ENCODE results near the gene PPIL6. TPM values are rescaled to one million over a fixed set of nuclear protein-coding genes. Genes with fewer than 3 reads are reported as not detected.

PPIL6 gene
- polyA plus RNA-seq, 5 donors = 10.0 to 17.1 (median 12.2) TPM

GRCh38 chr6:109406196-109406595 lies 34.2 kb downstream of the PPIL6 start:
- no peak for DNase-seq

GRCh38 chr6:109397020-109397419 lies 43.4 kb downstream of the PPIL6 start:
- no peak for DNase-seq

GRCh38 chr6:109396046-109396718 lies 44.2 kb downstream of the PPIL6 start:
- DNase-seq = no peak

- no peak for DNase-seq
Measured at GRCh38 chr6:109393886-109394281, 46.5 kb downstream of the PPIL6 start.

DNA sequence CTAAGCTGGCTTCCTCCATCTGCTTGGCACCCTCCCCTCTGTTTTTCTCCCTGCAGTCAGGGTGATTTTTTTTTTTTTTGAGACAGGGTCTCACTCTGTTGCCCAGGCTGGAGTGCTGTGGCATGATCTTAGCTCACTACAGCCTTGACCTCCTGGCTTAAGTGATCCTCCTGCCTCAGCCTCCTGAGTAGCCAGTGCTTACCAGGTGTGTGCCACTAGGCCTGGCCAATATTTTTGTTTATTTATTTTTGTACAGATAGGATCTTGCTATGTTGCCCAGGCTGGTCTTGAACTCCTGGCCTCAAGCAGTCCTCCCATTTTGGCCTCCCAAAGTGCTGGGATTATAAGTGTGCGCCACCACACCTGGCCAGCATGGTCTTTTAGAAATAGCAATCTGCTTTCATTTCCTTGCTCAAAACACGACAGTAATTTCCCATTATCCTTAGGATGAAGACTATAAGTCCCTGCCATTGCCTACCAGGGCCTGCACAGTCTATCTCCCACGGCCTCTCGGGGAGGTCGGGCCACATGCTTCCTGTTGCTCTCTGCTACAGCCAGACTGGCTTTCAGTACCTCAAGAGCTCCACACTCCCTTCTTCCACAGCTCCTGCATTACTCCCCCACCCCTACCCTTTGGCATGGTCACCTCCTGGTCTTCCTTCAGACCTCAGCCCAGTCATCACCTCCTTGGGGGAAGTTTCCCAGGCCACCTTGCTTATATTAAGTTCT lies 47.1 kb downstream of the PPIL6 start:
- no peak for DNase-seq

GRCh38 chr6:109389650-109390274 lies 50.7 kb downstream of the PPIL6 start:
- DNase-seq = no peak

GRCh38 chr6:109388265-109388664 lies 52.2 kb downstream of the PPIL6 start:
- no peak for DNase-seq

GRCh38 chr6:109383438-109383940 lies 56.9 kb downstream of the PPIL6 start:
- DNase-seq = no peak

- DNase-seq = peak; percentile 97 to 98
Measured at GRCh38 chr6:109382576-109383437, 57.6 kb downstream of the PPIL6 start.

DNA sequence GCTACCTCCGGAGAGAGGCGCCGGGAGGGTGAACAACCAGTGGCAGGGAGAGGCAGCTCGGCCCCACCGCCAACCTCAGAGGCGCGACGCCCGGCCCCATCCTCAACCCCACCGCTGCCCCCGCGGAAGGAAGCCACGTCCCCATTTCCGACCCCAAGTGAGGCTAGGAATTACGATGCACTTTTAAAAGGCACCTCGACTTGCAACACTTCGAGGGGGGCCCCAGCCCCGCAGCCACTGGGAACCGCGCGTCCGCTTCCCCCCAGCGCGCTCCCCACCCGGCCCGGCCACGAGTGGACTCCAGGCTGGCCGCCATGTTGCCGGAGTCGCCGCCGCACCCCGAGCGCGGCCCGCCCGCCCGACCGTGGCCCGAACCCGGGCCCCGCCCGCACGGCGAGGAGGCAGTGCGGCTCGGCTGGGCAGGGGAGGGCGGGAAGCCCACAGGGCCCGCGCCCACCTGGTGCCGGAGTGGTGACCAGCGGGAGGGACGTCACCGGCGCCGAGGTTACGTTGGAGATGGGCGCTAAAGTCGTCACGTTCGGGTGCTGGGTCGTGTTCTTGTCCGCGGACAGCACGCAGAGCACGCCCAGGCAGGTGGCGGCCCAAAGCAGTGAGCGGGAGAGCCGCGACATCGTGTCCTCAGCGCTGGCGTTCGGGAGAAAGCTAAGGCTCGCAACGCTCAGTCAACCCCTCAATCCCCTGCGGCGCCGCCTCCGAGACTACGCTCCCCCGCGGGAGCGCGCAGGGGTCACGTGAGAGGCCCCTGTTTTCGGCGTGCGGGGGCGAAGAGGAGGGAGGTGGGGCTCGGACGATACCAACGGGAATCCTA lies 58.5 kb downstream of the PPIL6 start, which contains the start of gene CD164:
CD164 (minus strand) TSS at position 721 of the 829 bp plus-strand sequence; CDS start at position 632, 89 bp downstream.
- peak; percentile 55 to 60 for DNase-seq

DNA sequence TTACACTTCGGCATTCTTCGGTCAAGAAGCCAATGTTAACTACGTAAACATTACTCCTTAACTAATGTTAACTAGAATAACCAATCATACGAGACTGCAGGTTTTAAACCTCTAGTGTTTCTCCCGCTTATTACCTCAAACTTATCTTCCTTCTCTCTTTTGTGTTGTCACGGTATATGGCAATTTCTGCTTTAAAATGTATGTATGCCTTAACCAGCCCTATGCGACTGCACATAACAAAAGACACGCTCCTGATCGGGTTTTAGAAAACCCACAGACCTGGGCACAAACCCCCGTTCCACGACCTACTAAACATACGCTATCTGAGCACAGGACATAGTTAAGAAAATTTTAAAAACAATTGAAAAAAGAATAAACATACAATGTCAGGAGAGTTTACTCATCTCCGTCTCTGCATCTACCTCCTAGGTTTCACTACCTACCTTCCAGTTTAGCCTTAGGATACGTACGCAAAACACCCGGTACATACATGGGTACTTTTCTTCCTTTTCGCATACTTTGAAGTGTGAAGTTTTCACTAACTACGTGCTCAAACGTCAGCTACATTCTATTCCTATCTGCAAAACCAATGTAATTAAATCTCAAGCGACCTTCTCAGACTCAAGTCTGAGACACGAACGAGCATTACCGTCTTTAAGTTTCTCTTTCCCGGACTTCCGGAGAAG lies 59.2 kb downstream of the PPIL6 start:
- peak; percentile 20 to 40 for DNase-seq

DNA sequence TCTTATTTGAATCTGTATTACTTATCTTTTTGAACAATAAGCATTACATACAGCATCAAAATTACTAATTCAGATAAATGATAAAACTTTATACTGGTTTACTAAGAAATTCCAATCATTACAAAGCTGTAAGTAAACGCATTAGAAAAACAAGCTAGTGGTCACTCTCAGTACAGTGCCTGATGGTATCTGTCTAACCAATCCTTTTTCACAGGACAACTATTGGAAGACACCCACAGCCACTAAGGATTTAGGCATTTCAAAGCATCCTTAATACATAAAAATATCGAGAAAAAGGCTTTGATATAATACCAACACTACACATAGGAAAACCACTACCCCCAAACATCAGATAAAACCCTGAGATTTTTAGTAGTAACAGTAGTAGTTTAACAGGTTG lies 60.7 kb downstream of the PPIL6 start:
- no peak for DNase-seq

DNA sequence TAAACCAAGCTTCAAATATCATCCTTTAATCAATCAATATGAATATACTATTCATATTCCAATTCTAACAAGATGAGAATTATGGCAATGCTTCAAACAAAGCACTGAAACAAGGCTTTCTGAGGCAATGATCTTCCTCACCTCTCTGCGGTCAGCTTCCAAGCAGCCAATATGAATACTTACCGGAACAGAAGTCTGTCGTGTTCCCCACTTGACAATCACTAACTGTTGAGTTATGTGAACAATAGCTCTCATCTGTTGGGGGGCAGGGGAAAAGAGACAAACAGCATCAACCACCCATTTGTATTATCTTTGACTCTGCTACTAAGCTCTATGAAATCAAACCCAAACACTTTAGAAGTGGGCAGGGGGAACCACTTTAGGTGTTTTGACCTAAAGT lies 62.7 kb downstream of the PPIL6 start:
- DNase-seq = no peak

- no peak for DNase-seq
Measured at GRCh38 chr6:109374326-109374892, 66.0 kb downstream of the PPIL6 start.

DNA sequence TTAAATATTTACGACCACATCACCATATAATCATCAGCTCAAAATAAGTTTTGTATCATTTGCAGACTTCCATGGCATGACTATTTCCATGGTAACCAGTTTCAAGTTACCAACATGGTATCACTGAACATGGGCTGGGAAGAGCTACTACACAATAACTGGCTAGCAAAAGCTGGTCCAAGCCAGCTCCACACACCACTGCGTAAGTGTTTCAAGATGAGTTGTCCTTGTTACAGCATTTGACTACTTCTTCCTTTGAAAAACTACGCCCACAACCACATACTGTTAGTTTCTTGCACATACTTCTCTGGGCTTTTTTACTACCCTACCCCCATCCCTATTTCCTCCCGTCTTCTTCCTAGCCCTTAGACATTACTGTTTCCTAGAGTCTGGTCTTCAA lies 66.7 kb downstream of the PPIL6 start:
- no peak for DNase-seq

DNA sequence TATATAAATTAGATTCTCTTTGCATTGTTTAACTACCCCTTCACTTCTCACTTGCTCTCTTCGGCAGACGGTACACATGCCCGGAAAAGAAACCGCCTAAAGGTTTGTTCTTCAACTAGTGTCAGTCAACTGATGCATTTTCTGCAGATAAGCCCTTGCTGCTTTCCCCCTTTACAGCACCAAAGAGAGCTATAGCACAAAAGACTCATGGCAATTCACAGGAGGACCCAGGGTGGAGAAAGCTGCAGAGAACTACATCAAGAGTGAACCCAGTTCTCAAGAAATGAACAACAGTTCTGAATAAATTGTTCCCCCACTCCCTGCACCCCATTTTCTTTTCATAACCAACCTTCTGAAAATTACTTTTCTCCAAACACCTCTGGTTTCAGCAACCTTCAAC lies 67.1 kb downstream of the PPIL6 start:
- DNase-seq = no peak

- no peak for DNase-seq
Measured at GRCh38 chr6:109372130-109372529, 68.3 kb downstream of the PPIL6 start.

DNA sequence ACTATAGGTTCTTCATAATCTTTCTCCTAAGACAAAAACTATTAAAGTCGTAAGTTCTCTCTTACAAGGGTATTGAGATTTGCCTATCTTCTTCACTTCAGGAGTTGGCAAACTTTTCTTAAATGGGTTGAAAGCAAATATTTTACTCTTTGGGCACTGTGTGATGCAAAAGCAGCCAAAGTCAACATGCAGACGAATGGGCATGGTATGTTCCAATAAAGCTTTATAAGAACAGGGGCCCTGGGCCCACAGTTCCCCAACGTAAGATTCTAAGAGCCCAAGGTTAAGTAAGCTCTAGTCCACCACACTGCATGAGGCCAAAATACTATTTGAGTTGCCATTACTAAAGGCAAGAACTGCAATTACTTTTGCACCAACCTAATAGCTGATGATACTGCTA lies 69.6 kb downstream of the PPIL6 start:
- DNase-seq = no peak

GRCh38 chr6:109370336-109370735 lies 70.1 kb downstream of the PPIL6 start:
- DNase-seq = no peak

GRCh38 chr6:109369728-109370127 lies 70.7 kb downstream of the PPIL6 start:
- DNase-seq = no peak
